Glutamatergic neuron (in vitro differentiated cells): ENCODE data around the gene PLA1A. TPM values are rescaled to one million over a fixed set of nuclear protein-coding genes. Genes with fewer than 3 reads are reported as not detected.

Source experiments
- DNase-seq: peaks from one replicate; pipeline ENCODE4 v3.0.0; 2022
- H3K27ac Mint-ChIP-seq: one replicate; pipeline ENCODE4 v1.8.0; 2020; ENCODE audit warnings: mild to moderate bottlenecking, mixed read lengths, inconsistent platforms; ENCODE audit not compliant: unreplicated experiment
- H3K27me3 Mint-ChIP-seq: one replicate; pipeline ENCODE4 v1.8.0; 2020; ENCODE audit warnings: mild to moderate bottlenecking, moderate library complexity, mixed read lengths, inconsistent platforms; ENCODE audit not compliant: unreplicated experiment
- H3K36me3 Mint-ChIP-seq: one replicate; pipeline ENCODE4 v1.8.0; 2020; ENCODE audit warnings: mild to moderate bottlenecking, mixed read lengths, inconsistent platforms; ENCODE audit not compliant: unreplicated experiment
- H3K4me1 Mint-ChIP-seq: one replicate; pipeline ENCODE4 v1.8.0; 2020; ENCODE audit warnings: mild to moderate bottlenecking, low read depth, mixed read lengths, inconsistent platforms; ENCODE audit not compliant: unreplicated experiment
- H3K4me3 Mint-ChIP-seq: one replicate; pipeline ENCODE4 v1.8.0; 2020; ENCODE audit warnings: mild to moderate bottlenecking, mixed read lengths, inconsistent platforms; ENCODE audit not compliant: unreplicated experiment
- H3K9me3 Mint-ChIP-seq: one replicate; pipeline ENCODE4 v1.8.0; 2020; ENCODE audit warnings: mild to moderate bottlenecking, moderate library complexity, mixed read lengths, inconsistent platforms; ENCODE audit not compliant: unreplicated experiment
- total RNA-seq: library from RNA; stranded (reverse); fragmentation: NEBNext Ultra II Directional; extraction: Animal tissue kit (Norgen Biotek cat#: 25700); gene quantifications from one replicate; pipeline ENCODE4 v1.2.1, GENCODE V29; 2021; ENCODE audit not compliant: unreplicated experiment
- TF ChIP-seq, protein P1 (sequence below): fragments of 200-600 bp; sonication (generic); IDR thresholded peaks from one replicate; pipeline ENCODE4 v1.5.0; 2021; ENCODE audit not compliant: partially characterized antibody, unreplicated experiment

Gene PLA1A
- total RNA-seq, 1 donor from 2014 or later, result not detected

DNA sequence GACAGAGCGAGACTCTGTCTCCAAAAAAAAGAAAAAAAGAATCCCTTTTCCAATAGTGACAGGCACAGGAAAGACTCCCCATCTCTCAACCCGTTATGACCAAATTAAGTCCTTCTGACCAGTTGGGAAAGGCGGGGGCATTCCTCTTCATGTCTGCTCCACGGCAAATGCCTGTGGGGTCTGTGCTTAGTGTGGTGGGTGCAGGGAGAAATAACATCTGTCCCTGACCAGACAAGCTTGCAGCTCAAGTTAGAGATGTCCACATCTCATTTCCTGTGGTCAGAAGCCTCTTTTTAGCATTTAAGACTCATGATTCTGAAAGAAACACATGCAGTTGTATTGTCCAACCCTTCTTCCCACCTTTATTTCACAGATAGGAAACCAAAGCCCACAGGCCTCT lies 16.2 kb downstream of the PLA1A start:
- TF ChIP-seq, protein P1, sequence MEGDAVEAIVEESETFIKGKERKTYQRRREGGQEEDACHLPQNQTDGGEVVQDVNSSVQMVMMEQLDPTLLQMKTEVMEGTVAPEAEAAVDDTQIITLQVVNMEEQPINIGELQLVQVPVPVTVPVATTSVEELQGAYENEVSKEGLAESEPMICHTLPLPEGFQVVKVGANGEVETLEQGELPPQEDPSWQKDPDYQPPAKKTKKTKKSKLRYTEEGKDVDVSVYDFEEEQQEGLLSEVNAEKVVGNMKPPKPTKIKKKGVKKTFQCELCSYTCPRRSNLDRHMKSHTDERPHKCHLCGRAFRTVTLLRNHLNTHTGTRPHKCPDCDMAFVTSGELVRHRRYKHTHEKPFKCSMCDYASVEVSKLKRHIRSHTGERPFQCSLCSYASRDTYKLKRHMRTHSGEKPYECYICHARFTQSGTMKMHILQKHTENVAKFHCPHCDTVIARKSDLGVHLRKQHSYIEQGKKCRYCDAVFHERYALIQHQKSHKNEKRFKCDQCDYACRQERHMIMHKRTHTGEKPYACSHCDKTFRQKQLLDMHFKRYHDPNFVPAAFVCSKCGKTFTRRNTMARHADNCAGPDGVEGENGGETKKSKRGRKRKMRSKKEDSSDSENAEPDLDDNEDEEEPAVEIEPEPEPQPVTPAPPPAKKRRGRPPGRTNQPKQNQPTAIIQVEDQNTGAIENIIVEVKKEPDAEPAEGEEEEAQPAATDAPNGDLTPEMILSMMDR, result no peak
- DNase-seq, result no peak
- Mint-ChIP-seq H3K4me3 (no peak overlapping the region), H3K27ac (no peak overlapping the region), H3K4me1 (no peaks in the 10 kb centered on the region), H3K36me3 (peaks cover 9% of the 10 kb centered on the region), H3K9me3 (no peaks in the 10 kb centered on the region), H3K27me3 (no peaks in the 10 kb centered on the region)

DNA sequence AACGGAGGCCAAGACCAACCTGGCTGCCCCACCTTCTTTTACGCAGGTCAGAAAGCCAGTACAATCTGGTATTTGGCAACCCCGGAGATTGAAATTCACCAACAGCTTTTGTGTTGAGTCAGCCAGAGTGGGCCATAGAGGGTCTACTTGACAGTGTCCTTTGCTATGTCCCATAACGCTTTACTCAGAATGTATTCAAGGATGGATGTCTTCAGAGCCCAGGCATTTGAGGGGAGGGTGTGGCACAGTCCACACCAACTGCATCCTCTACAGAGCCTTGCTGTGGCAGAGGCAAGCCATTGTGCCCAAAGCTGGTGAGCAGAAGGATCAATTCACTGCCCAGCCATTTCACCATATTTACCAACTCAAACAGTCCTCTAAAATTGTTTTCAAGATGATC lies 18.4 kb downstream of the PLA1A start:
- Mint-ChIP-seq H3K27me3 (no peaks in the 10 kb centered on the region), H3K27ac (no peak overlapping the region), H3K4me1 (no peaks in the 10 kb centered on the region), H3K36me3 (peaks cover 9% of the 10 kb centered on the region), H3K9me3 (peaks cover 2% of the 10 kb centered on the region), H3K4me3 (no peak overlapping the region)
- TF ChIP-seq, protein P1, result no peak
- DNase-seq, result no peak

DNA sequence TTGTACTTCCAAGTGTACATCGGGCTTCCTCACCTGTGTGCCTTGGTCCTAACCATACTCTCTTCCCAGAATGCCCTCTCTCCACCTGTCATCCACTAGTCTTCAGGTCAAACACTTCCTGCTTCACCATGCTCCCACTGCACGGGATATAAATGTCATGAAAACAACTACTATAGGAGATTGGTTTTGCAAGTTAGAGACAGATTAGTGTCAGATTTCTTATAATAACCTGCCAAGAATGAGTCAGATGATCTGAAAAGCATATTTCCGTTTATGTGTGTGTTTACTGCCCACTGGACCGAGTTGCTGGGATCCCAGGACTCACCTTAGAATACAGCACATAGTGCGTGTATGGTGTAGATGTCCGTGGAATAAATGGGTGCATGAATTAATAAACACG lies 21.4 kb downstream of the PLA1A start:
- TF ChIP-seq, protein P1, result no peak
- H3K27ac Mint-ChIP-seq, result no peak overlapping the region
- no peaks in the 10 kb centered on the region for H3K27me3 Mint-ChIP-seq
- no peaks in the 10 kb centered on the region for H3K36me3 Mint-ChIP-seq
- DNase-seq, result no peak
- H3K4me3 Mint-ChIP-seq, result no peak overlapping the region
- peaks cover 2% of the 10 kb centered on the region for H3K9me3 Mint-ChIP-seq
- no peaks in the 10 kb centered on the region for H3K4me1 Mint-ChIP-seq

DNA sequence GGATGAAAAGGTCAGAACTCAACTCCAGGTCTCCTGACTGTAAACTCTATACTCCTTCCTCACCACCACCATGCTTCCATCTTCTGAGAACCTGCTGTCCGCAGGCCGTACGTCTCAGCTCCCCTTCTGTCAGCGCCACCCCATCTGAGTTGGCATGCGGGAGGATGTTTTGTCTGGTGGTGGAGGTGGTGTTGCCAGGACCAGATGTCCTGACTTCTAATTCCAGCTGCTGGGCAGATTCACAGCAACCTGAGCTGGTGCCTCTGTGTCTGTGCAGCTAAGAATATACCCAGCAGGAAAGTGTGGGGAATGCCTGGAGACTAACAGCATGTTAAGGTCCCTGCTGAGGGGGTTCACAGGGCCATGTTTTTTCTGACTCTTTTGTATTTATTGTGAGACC lies 23.2 kb downstream of the PLA1A start:
- Mint-ChIP-seq H3K27me3 (no peaks in the 10 kb centered on the region), H3K4me3 (no peak overlapping the region)

DNA sequence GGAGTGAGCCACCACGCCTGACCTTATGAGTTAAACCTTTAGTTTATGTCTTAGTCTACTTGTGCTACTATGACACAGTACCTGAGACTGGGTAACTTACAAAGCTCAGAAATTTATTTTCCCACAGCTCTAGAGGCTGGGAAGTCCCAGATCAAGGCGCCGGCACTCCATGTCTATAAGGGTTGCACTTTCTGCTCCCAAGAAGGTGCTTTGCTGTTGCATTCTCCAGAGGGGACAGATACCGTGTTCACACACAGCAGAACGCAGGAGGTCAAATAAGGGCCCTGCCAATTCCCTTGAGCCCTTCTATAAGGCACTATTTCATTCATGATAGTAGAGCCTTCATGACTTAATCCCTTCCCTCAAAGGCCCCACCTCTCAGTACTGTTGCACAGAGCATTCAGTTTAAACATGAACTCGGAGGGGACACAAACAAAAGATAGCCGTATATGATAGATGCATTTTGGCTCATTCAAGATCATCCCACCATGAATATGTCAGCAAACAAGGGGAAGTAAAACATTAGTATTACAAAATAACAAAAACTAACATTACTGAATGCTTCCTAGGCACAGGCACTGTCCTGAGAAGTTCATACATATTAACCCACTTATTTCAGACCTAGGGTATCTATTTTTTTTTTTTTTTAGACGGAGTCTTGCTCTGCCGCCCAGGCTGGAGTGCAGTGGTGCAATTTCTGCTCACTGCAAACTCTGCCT lies 26.5 kb downstream of the PLA1A start:
- DNase-seq, result no peak
- Mint-ChIP-seq H3K4me1 (no peaks in the 10 kb centered on the region), H3K27me3 (peaks cover 4% of the 10 kb centered on the region), H3K4me3 (no peak overlapping the region), H3K9me3 (peaks cover 4% of the 10 kb centered on the region), H3K36me3 (no peaks in the 10 kb centered on the region), H3K27ac (no peak overlapping the region)
- TF ChIP-seq, protein P1, result no peak

More for the DNA sequence above, 23.2 kb downstream of the PLA1A start:
- Mint-ChIP-seq H3K27ac (no peak overlapping the region), H3K36me3 (no peaks in the 10 kb centered on the region), H3K4me1 (no peaks in the 10 kb centered on the region), H3K9me3 (peaks cover 2% of the 10 kb centered on the region)
- TF ChIP-seq, protein P1, result no peak
- no peak for DNase-seq
